ENCODE results near the gene SYTL2.

SYTL2 gene

GRCh38 chr11:85826116-85826855, 15.3 kb upstream of the SYTL2 start:
- no peak for DNase-seq (ENCODE audit: low spot score)

- no peak for DNase-seq (ENCODE audit: low spot score)
Observed at GRCh38 chr11:85825616-85826015, 14.7 kb upstream of the SYTL2 start.

GRCh38 chr11:85823816-85824215, 12.9 kb upstream of the SYTL2 start:
- DNase-seq (ENCODE audit: low spot score), result peak; percentile 86

GRCh38 chr11:85822814-85823213, 11.9 kb upstream of the SYTL2 start:
- no peak for DNase-seq (ENCODE audit: low spot score)

- DNase-seq (ENCODE audit: low spot score), result no peak
Observed at GRCh38 chr11:85821636-85822035, 10.7 kb upstream of the SYTL2 start.

- no peak for DNase-seq (ENCODE audit: low spot score)
Observed at GRCh38 chr11:85819441-85819840, 8.5 kb upstream of the SYTL2 start.

GRCh38 chr11:85815186-85815931, 4.4 kb upstream of the SYTL2 start:
- no peak for DNase-seq (ENCODE audit: low spot score)

- no peak for DNase-seq (ENCODE audit: low spot score)
Observed at GRCh38 chr11:85813721-85814120, 2.8 kb upstream of the SYTL2 start.

GRCh38 chr11:85811624-85812023, 683 bp upstream of the SYTL2 start:
- no peak for DNase-seq (ENCODE audit: low spot score)

GRCh38 chr11:85810521-85810870, 445 bp downstream of the SYTL2 start:
- no peak for DNase-seq (ENCODE audit: low spot score)

- DNase-seq (ENCODE audit: low spot score), result peak; percentile 9
Observed at GRCh38 chr11:85809863-85810262, 1.1 kb downstream of the SYTL2 start.

- DNase-seq (ENCODE audit: low spot score), result no peak
Observed at GRCh38 chr11:85809191-85809590, 1.8 kb downstream of the SYTL2 start.

GRCh38 chr11:85806876-85807275, 4.1 kb downstream of the SYTL2 start:
- DNase-seq (ENCODE audit: low spot score), result no peak

- DNase-seq (ENCODE audit: low spot score), result no peak
Observed at GRCh38 chr11:85806016-85806415, 4.9 kb downstream of the SYTL2 start.

- no peak for DNase-seq (ENCODE audit: low spot score)
Observed at GRCh38 chr11:85805387-85805786, 5.6 kb downstream of the SYTL2 start.

GRCh38 chr11:85803920-85804319, 7.0 kb downstream of the SYTL2 start:
- DNase-seq (ENCODE audit: low spot score), result no peak

- no peak for DNase-seq (ENCODE audit: low spot score)
Observed at GRCh38 chr11:85803303-85803702, 7.6 kb downstream of the SYTL2 start.

- no peak for DNase-seq (ENCODE audit: low spot score)
Observed at GRCh38 chr11:85801527-85801926, 9.4 kb downstream of the SYTL2 start.

- DNase-seq (ENCODE audit: low spot score), result no peak
Observed at GRCh38 chr11:85800595-85801342, 10.2 kb downstream of the SYTL2 start.

- no peak for DNase-seq (ENCODE audit: low spot score)
Observed at GRCh38 chr11:85799142-85799541, 11.8 kb downstream of the SYTL2 start.

- DNase-seq (ENCODE audit: low spot score), result no peak
Observed at GRCh38 chr11:85798361-85798760, 12.6 kb downstream of the SYTL2 start.

- no peak for DNase-seq (ENCODE audit: low spot score)
Observed at GRCh38 chr11:85795712-85796487, 15.0 kb downstream of the SYTL2 start.
